ENCODE measurements around the gene OGT. TPM values are rescaled to one million over a fixed set of nuclear protein-coding genes. Genes with fewer than 3 reads are reported as not detected.

OGT gene
- total RNA-seq, 1 experiment from 2014 or later: 174 TPM

GRCh38 chrX:71514367-71515037 lies 18.4 kb upstream of the OGT start:
- ATAC-seq (no peak), DNase-seq (ENCODE audit: low read depth, low spot score) (no peak)
- Histone ChIP-seq H3K4me1 (ENCODE audit: control insufficient read depth, insufficient read depth, low read length) (no peaks in the 10 kb centered on the region), H3K27me3 (ENCODE audit: control insufficient read depth, insufficient read depth, low read length) (no peaks in the 10 kb centered on the region), H3K4me3 (ENCODE audit: low read depth in 2 of 2, low read length in 2 of 2) (no peak overlapping the region), H3K9me3 (ENCODE audit: control insufficient read depth, insufficient read depth, low read depth, low read length) (no peaks in the 10 kb centered on the region), H3K36me3 (ENCODE audit: control insufficient read depth, insufficient read depth, low read length) (no peaks in the 10 kb centered on the region), H3K27ac (ENCODE audit: low read length) (no peak overlapping the region)
- ChIA-PET CTCF (no interaction called here), POLR2A (interaction anchor here (0.7 kb wide), 1 partner anchor 20 kb away, joined by 12 read pairs; no protein-coding TSS in a partner anchor)
- no peak for TF ChIP-seq POLR2AphosphoS5 (IDR thresholded peaks at IDR 0.05; ENCODE audit: low read depth, low read length)
- no peak for TF ChIP-seq TCF7L2 (IDR thresholded peaks at IDR 0.05; ENCODE audit: low read depth, low read length)
- TF ChIP-seq SIN3A (IDR thresholded peaks at IDR 0.05; ENCODE audit: borderline replicate concordance, insufficient read depth, low read depth, low read length): no peak
- TF ChIP-seq REST (IDR thresholded peaks at IDR 0.05; ENCODE audit: insufficient read depth in 1 of 2, low read depth in 2 of 2, low read length in 1 of 2): no peak
- TF ChIP-seq CTCF (IDR thresholded peaks at IDR 0.05): no peak
- intact Hi-C loops (cut with micrococcal nuclease; ENCODE audit: unreplicated experiment) (no loop called here), in situ Hi-C loops (cut with HindIII; ENCODE audit: low pct_unique_long_range_greater_than_20kb, low sequenced_read_pairs) (no loop called here)
- BruUV-seq (replicated peaks): no TSS peak

- DNase-seq (ENCODE audit: low read depth, low spot score): no peak
- Histone ChIP-seq H3K9me3 (ENCODE audit: control insufficient read depth, insufficient read depth, low read depth, low read length) (no peaks in the 10 kb centered on the region), H3K4me3 (ENCODE audit: low read depth in 2 of 2, low read length in 2 of 2) (no peak overlapping the region), H3K36me3 (ENCODE audit: control insufficient read depth, insufficient read depth, low read length) (no peaks in the 10 kb centered on the region), H3K27me3 (ENCODE audit: control insufficient read depth, insufficient read depth, low read length) (no peaks in the 10 kb centered on the region), H3K4me1 (ENCODE audit: control insufficient read depth, insufficient read depth, low read length) (no peaks in the 10 kb centered on the region), H3K27ac (ENCODE audit: low read length) (no peak overlapping the region)
- no TSS peak for BruUV-seq (replicated peaks)
- intact Hi-C loops (cut with micrococcal nuclease; ENCODE audit: unreplicated experiment) (no loop called here), in situ Hi-C loops (cut with HindIII; ENCODE audit: low pct_unique_long_range_greater_than_20kb, low sequenced_read_pairs) (no loop called here)
- TF ChIP-seq SIN3A (IDR thresholded peaks at IDR 0.05; ENCODE audit: borderline replicate concordance, insufficient read depth, low read depth, low read length) (no peak), CTCF (IDR thresholded peaks at IDR 0.05) (no peak), POLR2AphosphoS5 (IDR thresholded peaks at IDR 0.05; ENCODE audit: low read depth, low read length) (no peak), TCF7L2 (IDR thresholded peaks at IDR 0.05; ENCODE audit: low read depth, low read length) (no peak), REST (IDR thresholded peaks at IDR 0.05; ENCODE audit: insufficient read depth in 1 of 2, low read depth in 2 of 2, low read length in 1 of 2) (no peak)
- ChIA-PET CTCF (no interaction called here), POLR2A (no interaction called here)
- ATAC-seq: no peak
These were observed 17.9 kb upstream of the OGT start for GRCh38 chrX:71515038-71515396.

Data from Panc1 (cell line).